GM23248 (cell line): Measurements from ENCODE around the gene SMU1. TPM values are rescaled to one million over a fixed set of nuclear protein-coding genes. Genes with fewer than 3 reads are reported as not detected.

Experiments
- DNase-seq: peaks from one replicate; pipeline ENCODE4 v3.0.0-alpha.2; 2015
- H2AFZ ChIP-seq: fragments of 200-600 bp; sonication (generic); 2 replicates; pipeline ENCODE4 v1.6.1; 2016; ENCODE audit warnings: antibody characterized with exemption
- H3F3A ChIP-seq: fragments of 200-600 bp; sonication (generic); 2 replicates; pipeline ENCODE4 v1.6.1; 2016; ENCODE audit warnings: mild to moderate bottlenecking, antibody characterized with exemption, mixed run types; ENCODE audit not compliant: insufficient read depth
- H3K27ac ChIP-seq: fragments of 200-600 bp; sonication (generic); 2 replicates; pipeline ENCODE4 v1.5.1; 2016; ENCODE audit warnings: mild to moderate bottlenecking
- H3K27me3 ChIP-seq: fragments of 200-600 bp; sonication (generic); replicated peaks from 2 replicates; pipeline ENCODE4 v1.6.1; 2016; ENCODE audit warnings: mild to moderate bottlenecking; ENCODE audit not compliant: insufficient read depth
- H3K36me3 ChIP-seq: fragments of 200-600 bp; sonication (generic); 2 replicates; pipeline ENCODE4 v1.6.1; 2016; ENCODE audit warnings: low read depth, mild to moderate bottlenecking
- H3K4me1 ChIP-seq: fragments of 200-600 bp; sonication (generic); 2 replicates; pipeline ENCODE4 v1.6.1; 2016; ENCODE audit warnings: mild to moderate bottlenecking; ENCODE audit not compliant: insufficient read depth
- H3K4me2 ChIP-seq: fragments of 200-600 bp; sonication (generic); one replicate; pipeline ENCODE4 v1.6.1; 2016; ENCODE audit warnings: mild to moderate bottlenecking; ENCODE audit not compliant: unreplicated experiment
- H3K4me3 ChIP-seq: fragments of 200-600 bp; sonication (generic); 2 replicates; pipeline ENCODE4 v1.5.1; 2016; ENCODE audit warnings: mild to moderate bottlenecking
- H3K79me2 ChIP-seq: fragments of 200-600 bp; sonication (generic); 2 replicates; pipeline ENCODE4 v1.6.1; 2016; ENCODE audit warnings: mild to moderate bottlenecking; ENCODE audit not compliant: insufficient read depth
- H3K9ac ChIP-seq: fragments of 200-600 bp; sonication (generic); 2 replicates; pipeline ENCODE4 v1.6.1; 2016; ENCODE audit warnings: mild to moderate bottlenecking
- H3K9me2 ChIP-seq: fragments of 200-600 bp; sonication (generic); 2 replicates; pipeline ENCODE4 v1.6.1; 2016; ENCODE audit warnings: mixed run types, mild to moderate bottlenecking, moderate library complexity; ENCODE audit not compliant: insufficient read depth
- H3K9me3 ChIP-seq: fragments of 200-600 bp; sonication (generic); one replicate; pipeline ENCODE4 v1.6.1; 2017; ENCODE audit warnings: low read depth
- H4K20me1 ChIP-seq: fragments of 200-600 bp; sonication (generic); 2 replicates; pipeline ENCODE4 v1.6.0; 2016; ENCODE audit not compliant: insufficient read depth
- EZH2 ChIP-seq: fragments of 200-600 bp; sonication (generic); IDR thresholded peaks from 2 replicates; pipeline ENCODE4 v1.6.1; 2018; ENCODE audit warnings: antibody characterized with exemption, mild to moderate bottlenecking; ENCODE audit not compliant: insufficient read depth, poor library complexity, severe bottlenecking
- EZH2phosphoT487 ChIP-seq: fragments of 200-600 bp; sonication (generic); IDR thresholded peaks from 2 replicates; pipeline ENCODE4 v1.6.1; 2018; ENCODE audit warnings: antibody characterized with exemption, moderate library complexity, mild to moderate bottlenecking, low read depth; ENCODE audit not compliant: insufficient read depth
- WGBS, 2 experiments: methylation state at CpG; one replicate each; pipeline ENCODE4 v1.1.6; 2015 to 2017; ENCODE audit warnings: low lambda C conversion rate in 2 of 2, low coverage in 1 of 2; ENCODE audit errors: missing lambda C conversion rate in 2 of 2; 5-methylcytosine and 5-hydroxymethylcytosine counted together
- in situ Hi-C: fragments of 300-500 bp; cut with MboI; formaldehyde crosslinking; loops from 2 replicates; pipeline ENCODE4 v1.15.0; 2020
- polyA plus RNA-seq: library from polyadenylated mRNA; unstranded; fragments of >200 nt; fragmentation: Nextera tagmentation; extraction: Ambion mirVana; gene quantifications from 2 replicates; pipeline ENCODE4 v1.2.1, GENCODE V29; 2016
- total RNA-seq: library from RNA; depleted of rRNA; stranded (reverse); fragments of >200 nt; shearing (Covaris generic); gene quantifications from 2 replicates; pipeline ENCODE4 v1.2.3, GENCODE V29; 2014

The SMU1 gene
- total and polyA plus RNA-seq, 2 experiments from 2014 or later = 18.6 to 26.3 TPM

DNA sequence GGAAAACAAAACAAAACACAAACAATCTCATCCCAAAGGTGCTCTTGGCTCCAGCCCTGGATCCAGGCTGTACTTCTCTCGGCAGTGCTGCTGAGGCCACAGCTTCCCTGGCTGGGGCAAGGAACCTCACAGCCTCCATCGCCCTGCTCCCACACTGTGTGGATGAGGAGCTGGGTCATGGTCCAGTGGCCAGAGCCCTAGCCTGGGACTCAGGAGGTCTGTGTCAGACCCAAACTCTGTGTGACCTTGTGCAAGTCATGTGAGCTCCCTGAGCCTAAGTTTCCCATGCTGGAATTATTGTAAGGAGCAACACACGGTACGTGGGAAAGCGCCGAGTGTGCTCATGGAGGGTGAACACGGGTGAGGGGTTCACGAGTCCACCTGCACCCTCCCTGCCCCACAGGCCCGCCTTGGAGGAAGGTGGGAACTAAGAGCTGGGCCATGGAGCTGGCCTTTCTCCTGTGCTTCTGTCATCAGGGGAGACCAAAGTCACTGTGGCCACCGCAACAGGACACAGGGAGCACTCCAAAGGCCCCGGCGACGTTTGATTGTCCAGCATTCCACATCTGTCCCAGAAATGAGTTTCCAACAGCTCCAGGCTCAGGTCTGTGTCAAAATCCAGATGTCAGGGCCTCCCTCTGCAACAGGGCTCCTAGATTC lies 26.2 kb upstream of the SMU1 start:
- Histone ChIP-seq H4K20me1 (no peaks in the 10 kb centered on the region), H3K4me3 (no peak overlapping the region), H3K27ac (peak overlapping the region; percentile 83), H3K36me3 (no peaks in the 10 kb centered on the region), H2AFZ (no peak overlapping the region), H3F3A (peaks cover 53% of the 10 kb centered on the region), H3K4me1 (peaks cover 44% of the 10 kb centered on the region), H3K9ac (peak overlapping the region; percentile 7; the same call in 1 of the 2 replicates), H3K9me2 (no peaks in the 10 kb centered on the region), H3K27me3 (no peaks in the 10 kb centered on the region), H3K4me2 (no peak overlapping the region), H3K9me3 (no peaks in the 10 kb centered on the region), H3K79me2 (no peaks in the 10 kb centered on the region)
- in situ Hi-C loops = no loop called here
- TF ChIP-seq EZH2 = no peak
- no peak for TF ChIP-seq EZH2phosphoT487
- DNase-seq = no peak
- WGBS, 2 experiments = 95 to 96% methylated on average over 13 of the region's 13 CpGs

DNA sequence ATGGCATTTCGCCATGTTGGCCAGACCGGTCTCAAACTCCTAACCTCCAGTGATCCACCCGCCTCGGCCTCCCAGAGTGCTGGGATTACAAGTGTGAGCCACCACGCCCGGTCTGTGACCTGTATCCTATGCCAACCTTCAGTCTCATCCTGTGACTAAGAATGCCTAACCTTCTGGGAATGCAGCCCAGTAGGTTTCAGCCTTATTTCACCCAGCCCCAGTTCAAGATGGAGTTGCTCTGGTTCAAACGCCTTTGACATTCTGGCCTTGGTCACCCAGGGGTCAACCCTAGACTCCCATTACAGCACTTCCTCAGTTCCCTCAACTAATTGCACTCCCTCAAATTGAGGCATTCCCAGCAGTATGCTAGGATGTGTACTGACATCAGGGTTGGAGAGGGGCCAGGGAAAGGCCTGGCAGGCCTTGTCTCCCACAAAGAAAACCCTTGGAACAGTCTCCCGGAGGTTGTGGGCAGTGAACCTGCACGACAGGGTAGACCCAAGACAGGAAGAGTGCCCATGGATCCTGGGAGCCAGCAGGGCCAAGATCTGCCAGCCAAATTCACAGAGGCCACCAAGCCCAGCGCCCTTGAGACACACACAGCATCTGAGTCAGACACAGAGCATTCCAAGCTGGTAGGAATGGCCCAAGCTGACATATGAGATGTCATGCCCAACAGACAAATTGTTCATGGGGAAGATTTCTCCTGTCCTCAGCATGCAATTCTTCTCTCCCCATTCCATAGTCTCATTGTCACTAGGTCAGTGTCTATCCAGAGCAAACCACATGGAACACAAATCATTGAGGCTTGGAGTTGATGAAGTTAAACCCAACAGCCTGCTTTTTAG lies 24.9 kb upstream of the SMU1 start:
- H2AFZ ChIP-seq = no peak overlapping the region
- no peak overlapping the region for H3K4me2 ChIP-seq
- H3K4me1 ChIP-seq = peaks cover 30% of the 10 kb centered on the region
- H3K27me3 ChIP-seq = no peaks in the 10 kb centered on the region
- peak overlapping the region; percentile 7 for H3K9ac ChIP-seq
- H3K9me2 ChIP-seq = no peaks in the 10 kb centered on the region
- H3K27ac ChIP-seq = peak overlapping the region; percentile 83
- H3K79me2 ChIP-seq = no peaks in the 10 kb centered on the region
- no peak overlapping the region for H3K4me3 ChIP-seq
- TF ChIP-seq EZH2 (no peak), EZH2phosphoT487 (peak; percentile 49; the same call in 1 of the 2 replicates)
- in situ Hi-C loops = no loop called here
- DNase-seq = peak; percentile 93
- no peaks in the 10 kb centered on the region for H3K9me3 ChIP-seq
- WGBS, 2 experiments = 16 to 28% methylated on average over 10 of the region's 10 CpGs
- peaks cover 48% of the 10 kb centered on the region for H3F3A ChIP-seq
- H3K36me3 ChIP-seq = no peaks in the 10 kb centered on the region
- H4K20me1 ChIP-seq = no peaks in the 10 kb centered on the region

DNA sequence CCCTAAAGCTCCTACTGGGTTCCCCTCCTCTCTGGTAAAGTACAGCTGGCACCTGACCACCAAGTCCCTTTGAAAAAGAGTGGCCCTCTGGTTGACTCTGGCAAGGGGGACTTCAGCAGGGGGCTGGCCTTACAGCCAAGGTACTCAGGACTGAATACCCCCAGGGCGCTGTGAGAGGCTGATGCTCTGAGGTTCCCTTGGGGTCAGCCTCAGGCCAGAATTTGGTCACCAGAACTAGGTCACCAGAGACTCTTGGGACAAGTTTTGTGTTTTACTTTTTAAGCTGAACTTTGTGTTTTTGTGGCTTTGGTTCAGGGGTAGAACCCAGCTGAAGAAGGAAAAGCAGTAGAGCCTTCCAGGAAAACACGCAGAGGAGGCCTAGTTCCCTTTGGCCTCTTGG lies 23.3 kb upstream of the SMU1 start:
- Histone ChIP-seq H3K4me1 (peaks cover 20% of the 10 kb centered on the region), H3K36me3 (no peaks in the 10 kb centered on the region), H3K79me2 (no peaks in the 10 kb centered on the region), H3K9ac (no peak overlapping the region), H3K9me3 (no peaks in the 10 kb centered on the region), H3K4me2 (no peak overlapping the region), H3K4me3 (no peak overlapping the region), H4K20me1 (no peaks in the 10 kb centered on the region), H3K27ac (no peak overlapping the region), H3K9me2 (no peaks in the 10 kb centered on the region), H3K27me3 (no peaks in the 10 kb centered on the region), H3F3A (peaks cover 43% of the 10 kb centered on the region), H2AFZ (no peak overlapping the region)
- 98 to 100% methylated on average over 2 of the region's 2 CpGs for WGBS, 2 experiments
- DNase-seq = no peak
- in situ Hi-C loops = loop anchor here (25.0 kb wide), 1 partner anchor 363 kb away; the partner anchor contains the start of gene NOL6
- no peak for TF ChIP-seq EZH2
- TF ChIP-seq EZH2phosphoT487 = no peak

DNA sequence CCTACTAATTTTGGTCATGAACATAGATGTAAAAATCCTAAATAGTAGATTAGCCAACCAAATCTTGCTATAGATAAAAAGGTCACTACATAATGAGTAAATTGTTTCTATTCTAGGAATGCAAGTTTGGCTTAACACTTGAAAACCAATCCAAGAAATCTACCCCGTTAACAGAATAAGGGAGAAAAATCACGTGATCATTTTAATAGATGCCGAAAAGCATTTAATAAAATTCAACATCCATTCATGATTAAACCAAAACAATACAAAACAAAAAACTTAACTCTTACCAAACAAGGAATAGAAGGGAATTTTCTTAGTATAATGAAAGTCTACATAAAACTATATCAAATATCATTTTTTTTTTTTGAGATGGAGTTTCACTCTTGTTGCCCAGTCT lies 20.7 kb upstream of the SMU1 start:
- in situ Hi-C loops = loop anchor here (25.0 kb wide), 1 partner anchor 365 kb away; the partner anchor contains the start of gene NOL6
- WGBS, 2 experiments = 24 to 30% methylated on average over 3 of the region's 3 CpGs

More for the DNA sequence above, 20.7 kb upstream of the SMU1 start:
- H3K9ac ChIP-seq = no peak overlapping the region
- no peaks in the 10 kb centered on the region for H3K9me2 ChIP-seq
- TF ChIP-seq EZH2 (no peak), EZH2phosphoT487 (no peak)
- H3K36me3 ChIP-seq = no peaks in the 10 kb centered on the region
- DNase-seq = no peak
- no peaks in the 10 kb centered on the region for H4K20me1 ChIP-seq
- no peaks in the 10 kb centered on the region for H3K9me3 ChIP-seq
- H3K27ac ChIP-seq = no peak overlapping the region
- no peaks in the 10 kb centered on the region for H3K27me3 ChIP-seq
- H3F3A ChIP-seq = peaks cover 24% of the 10 kb centered on the region
- H3K4me2 ChIP-seq = no peak overlapping the region
- no peak overlapping the region for H3K4me3 ChIP-seq
- H3K4me1 ChIP-seq = peaks cover 11% of the 10 kb centered on the region
- no peak overlapping the region for H2AFZ ChIP-seq
- no peaks in the 10 kb centered on the region for H3K79me2 ChIP-seq
